GM12872 (cell line): ENCODE results near the gene C3AR1.

Experiments
- CTCF ChIP-seq: IDR thresholded peaks from 3 replicates; pipeline ENCODE4 v1.5.1; 2011; ENCODE audit warnings: low read depth, mild to moderate bottlenecking, low read length, moderate library complexity; ENCODE audit not compliant: insufficient read depth

The C3AR1 gene

GRCh38 chr12:8087666-8088065 is 21.5 kb upstream of the C3AR1 start:
- no peak for TF ChIP-seq CTCF

GRCh38 chr12:8082808-8083100 is 16.6 kb upstream of the C3AR1 start:
- TF ChIP-seq CTCF, result no peak

- TF ChIP-seq CTCF, result no peak
These were observed 15.2 kb upstream of the C3AR1 start for GRCh38 chr12:8081251-8081920.

GRCh38 chr12:8080120-8080519 is 14.0 kb upstream of the C3AR1 start:
- no peak for TF ChIP-seq CTCF

GRCh38 chr12:8078916-8079315 is 12.8 kb upstream of the C3AR1 start:
- TF ChIP-seq CTCF, result no peak

GRCh38 chr12:8078398-8078797 is 12.2 kb upstream of the C3AR1 start:
- peak; percentile 52 for TF ChIP-seq CTCF

- TF ChIP-seq CTCF, result no peak
These were observed 11.0 kb upstream of the C3AR1 start for GRCh38 chr12:8077207-8077606.
